Ramos (cell line): ENCODE measurements around the gene CYSTM1.

ENCODE experiments used
- in situ Hi-C: fragments of 300-500 bp; cut with MboI; formaldehyde crosslinking; loops from one replicate; pipeline ENCODE4 v1.14.3; 2022; ENCODE audit warnings: low sequenced_read_pairs; ENCODE audit not compliant: unreplicated experiment

Gene CYSTM1

DNA sequence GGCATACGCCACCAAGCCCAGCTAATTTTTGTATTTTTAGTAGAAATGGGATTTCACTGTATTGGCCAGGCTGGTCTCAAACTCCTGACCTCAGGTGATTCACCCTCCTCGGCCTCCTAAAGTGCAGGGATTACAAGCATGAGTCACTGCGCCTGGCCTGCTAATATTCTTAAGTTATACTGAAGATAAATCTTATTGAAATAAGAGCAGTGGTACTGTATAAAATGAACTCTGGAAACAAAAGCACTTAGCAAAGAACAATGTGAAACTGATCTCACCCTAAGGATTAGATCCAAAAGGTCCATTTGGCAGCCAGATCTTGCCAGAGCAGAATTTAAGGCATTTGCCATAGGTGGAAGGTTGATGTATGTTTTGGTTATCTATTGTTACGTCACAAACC is 27.1 kb downstream of the CYSTM1 start:
- in situ Hi-C loops = no loop called here

DNA sequence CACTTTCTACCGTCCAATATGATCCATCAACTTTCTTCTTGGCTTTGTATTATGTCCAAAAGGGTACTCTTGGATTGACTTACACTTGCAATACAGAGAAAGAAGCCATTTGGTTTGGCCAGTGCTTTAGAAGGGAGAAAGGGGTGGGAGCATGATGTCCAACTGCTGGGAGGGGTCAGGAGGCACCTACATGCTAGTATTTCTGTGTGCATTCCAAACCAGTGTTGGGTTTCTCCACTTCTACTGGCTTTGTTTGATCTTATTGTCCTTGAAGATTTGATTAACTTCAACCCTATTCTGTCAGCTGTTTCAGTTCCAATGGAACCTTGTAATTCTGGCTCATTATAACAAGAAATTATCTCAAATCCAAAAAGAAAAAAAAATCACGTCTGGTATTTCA is 27.6 kb downstream of the CYSTM1 start:
- in situ Hi-C loops = no loop called here

DNA sequence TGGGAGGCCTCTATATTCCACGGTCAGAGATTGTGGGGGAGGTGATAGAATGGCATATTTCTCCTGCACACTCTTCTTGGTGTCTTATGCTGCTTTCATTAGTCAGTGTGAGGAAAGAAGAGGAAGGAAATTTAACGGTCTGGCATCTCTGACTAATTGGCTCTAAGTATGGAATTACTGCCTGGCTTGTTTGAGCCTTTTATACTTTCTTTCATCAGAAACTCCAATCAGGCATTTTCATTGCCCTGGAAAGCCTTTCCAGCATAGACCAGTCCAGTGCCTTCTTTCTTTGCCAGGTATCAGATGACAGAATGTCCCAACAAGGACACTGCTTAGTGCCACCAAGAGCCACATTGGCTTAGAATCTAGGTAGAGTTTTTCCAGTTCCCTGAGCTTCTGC is 30.2 kb downstream of the CYSTM1 start:
- in situ Hi-C loops = no loop called here

DNA sequence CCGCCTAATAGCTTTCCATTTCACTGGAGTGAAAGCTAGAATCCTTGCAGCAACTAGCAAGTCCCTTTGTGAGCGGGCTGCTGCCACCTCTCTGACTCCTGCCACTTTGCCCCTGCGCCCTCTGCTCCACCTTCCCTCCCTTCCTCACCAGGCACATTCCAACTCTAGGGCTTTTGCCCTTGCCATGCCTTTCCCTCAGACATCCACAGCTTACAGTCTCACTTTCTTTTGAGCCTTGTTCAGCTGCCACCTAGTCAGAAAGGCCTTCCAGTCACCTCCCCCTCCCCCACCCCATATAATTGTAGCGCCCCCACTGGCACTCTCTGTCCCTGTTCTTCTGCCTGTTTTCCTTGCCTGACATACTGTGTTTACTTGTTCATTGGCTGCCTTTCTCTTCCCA is 31.0 kb downstream of the CYSTM1 start:
- in situ Hi-C loops = no loop called here

DNA sequence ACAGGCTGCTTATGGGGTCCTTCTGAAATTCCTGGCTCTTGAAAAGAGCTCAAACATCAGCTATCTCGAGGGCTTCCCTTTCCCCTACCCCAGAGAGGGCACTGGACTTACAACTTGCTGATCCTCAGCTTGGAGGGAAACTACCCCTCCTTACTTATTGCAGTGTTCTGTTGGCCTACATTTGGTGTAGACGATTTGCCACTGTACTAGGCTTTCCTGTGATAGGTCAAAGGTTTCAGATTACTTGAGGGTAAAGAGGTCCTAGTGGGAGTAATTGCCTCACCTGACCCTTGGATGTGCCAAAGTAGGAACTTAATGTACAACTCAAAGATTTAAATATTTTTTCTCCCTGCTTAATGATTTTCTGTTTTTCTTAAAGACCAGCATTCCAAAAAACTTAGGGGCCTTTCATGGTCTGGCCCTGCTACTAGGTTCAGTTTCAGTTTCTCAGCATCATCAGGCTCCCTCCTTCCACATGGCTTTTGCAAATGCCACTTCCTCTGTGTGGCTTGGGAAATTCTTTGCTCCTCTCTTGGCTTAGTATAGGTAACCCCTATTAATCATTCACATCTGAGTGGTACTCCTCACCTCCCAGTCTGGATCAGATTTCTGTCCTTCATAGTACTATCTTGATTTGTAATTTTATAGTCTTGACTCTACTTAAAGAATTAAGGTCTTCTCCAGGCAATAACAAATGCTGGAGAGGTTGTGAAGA is 32.4 kb downstream of the CYSTM1 start:
- in situ Hi-C loops = no loop called here

DNA sequence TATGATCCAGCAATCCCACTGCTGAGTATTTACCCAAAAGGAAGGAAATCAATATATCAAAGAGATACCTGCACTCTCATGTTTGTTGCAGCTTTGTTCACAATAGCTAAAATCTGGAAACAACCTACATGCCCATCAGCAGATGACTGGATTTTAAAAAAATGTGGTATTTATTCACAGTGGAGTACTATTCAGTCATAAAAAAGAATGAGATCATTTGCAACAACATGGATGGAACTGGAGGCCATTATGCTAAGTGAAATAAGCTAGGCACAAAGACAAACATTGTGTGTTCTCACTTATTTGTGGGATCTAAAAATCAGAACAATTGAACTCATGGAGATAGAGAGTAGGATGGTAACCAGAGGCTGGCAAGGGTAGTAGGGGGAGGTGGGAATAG is 33.1 kb downstream of the CYSTM1 start:
- in situ Hi-C loops = no loop called here

DNA sequence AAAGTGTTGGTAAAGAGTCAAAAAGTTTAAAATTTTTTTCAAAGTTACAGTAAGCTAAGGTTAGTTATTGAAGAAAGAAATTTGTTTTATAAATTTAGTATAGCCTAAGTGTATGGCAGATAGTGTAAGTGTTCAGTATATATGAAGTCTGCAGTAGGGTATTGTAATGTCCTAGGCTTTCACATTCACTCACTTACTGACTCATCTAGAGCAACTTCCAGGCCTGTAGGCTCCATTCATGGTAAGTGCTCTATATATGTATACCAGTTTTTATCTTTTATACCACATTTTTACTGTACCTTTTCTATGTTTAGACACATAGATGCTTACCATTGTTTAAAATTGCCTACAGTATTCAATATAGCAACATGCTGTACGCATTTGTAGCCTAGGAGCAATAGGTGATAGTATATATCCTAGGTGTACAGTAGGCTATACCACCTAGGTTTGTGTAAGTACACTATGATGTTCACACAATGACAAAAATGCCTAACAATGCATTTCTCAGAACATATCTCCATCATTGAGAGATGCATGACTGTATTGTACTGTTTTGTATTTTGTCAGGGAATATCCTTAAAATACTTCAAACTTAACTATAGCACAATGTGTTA is 38.5 kb downstream of the CYSTM1 start:
- in situ Hi-C loops = no loop called here

DNA sequence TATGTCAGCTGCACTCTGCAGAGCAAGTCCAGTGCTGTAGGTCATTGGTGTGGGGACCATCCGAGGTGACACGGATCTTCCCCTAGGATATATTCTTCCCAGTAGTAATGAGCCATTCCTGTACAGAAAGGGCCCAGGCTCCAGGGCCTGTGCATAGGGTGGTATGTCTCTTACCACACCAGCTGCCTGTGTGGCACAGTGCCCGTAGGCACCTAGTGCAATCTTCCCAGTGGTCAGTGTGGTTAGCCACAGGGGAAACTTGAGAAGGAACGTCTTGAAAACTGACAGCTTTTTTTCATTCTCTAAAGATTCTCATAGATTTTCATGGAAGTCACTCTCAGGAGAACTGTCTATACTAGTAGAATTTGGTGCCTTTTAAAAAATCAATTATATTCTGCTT is 39.8 kb downstream of the CYSTM1 start:
- in situ Hi-C loops = no loop called here

DNA sequence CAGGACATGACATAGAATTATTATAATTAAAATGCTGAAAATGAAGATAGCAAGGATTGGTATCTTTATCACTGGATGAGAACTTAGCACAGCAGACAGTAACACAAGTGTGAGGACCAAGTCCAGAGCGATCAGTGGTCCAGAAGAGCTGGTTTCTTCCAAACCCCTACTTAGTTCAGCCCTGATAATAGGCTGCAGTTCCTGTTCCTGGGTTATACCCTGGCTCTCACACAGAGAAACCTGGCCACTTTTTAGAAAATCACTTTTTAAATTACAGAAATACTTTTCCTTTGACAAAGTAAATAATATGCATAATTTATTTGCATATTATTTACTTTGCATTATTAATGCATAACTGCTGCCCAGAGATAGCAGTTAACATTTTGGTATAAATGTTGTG is 40.3 kb downstream of the CYSTM1 start:
- in situ Hi-C loops = no loop called here

DNA sequence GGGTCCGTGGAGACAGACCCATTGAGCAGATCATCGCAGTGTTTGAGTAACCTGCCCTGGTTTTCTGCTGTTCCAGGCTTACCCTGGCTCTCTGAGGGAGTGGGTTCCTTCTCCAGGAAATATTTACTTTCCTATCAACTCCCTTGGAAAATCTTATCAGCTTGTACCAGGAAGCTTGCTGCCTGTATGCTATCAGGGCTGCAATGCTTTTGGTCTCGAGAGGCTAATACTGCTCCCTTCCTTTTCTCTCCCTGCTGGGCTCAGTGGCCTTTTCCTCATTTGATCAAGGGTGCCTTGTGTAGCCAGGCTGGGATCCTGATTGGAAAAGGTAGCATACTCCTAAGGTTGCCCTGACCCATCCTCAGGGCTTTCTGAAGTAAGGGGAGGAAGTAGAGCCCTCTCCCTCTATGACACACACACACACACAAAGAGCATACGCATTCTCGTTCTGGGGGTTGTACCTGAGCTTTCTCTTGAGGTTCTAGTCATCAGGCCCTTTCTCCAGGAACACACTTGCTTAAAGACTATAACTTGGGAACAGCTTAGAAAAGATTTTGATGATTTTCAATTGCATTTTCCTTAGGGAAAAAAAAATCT is 41.6 kb downstream of the CYSTM1 start:
- in situ Hi-C loops = no loop called here

DNA sequence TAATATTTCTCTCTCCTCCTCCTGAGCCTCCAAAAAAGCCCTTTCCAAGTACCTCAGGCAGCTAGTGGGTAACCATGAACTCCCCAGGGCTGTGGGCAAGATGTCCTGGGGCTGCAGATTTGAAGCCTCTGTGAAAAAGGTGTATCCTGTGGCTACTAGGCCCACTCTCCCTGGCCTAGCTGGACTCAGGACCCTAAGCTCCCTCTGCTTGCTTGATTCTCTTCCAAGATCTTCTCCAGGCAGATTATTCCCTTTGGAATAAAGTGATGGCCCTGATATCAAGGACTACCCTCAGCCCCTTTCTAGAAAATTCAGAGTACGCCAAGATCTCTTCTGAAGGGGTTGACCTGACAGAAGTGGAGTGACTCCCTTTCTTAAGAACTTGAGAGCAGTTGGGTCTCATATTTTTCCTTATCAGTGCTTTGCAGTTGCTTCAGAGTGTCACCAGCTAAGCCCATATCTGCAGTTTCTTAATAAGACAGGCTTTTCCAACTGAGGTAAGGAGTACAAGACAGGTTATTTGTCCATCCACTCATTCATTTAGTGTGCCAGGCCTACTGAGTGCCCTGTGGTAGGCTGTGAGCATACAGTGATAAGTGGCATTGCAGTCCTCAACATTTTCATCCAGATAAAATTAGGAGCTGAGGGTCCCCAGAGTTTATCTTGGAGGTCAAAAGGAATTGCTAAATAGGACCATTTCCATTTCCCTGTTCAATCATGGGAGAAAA is 42.5 kb downstream of the CYSTM1 start:
- in situ Hi-C loops = no loop called here

DNA sequence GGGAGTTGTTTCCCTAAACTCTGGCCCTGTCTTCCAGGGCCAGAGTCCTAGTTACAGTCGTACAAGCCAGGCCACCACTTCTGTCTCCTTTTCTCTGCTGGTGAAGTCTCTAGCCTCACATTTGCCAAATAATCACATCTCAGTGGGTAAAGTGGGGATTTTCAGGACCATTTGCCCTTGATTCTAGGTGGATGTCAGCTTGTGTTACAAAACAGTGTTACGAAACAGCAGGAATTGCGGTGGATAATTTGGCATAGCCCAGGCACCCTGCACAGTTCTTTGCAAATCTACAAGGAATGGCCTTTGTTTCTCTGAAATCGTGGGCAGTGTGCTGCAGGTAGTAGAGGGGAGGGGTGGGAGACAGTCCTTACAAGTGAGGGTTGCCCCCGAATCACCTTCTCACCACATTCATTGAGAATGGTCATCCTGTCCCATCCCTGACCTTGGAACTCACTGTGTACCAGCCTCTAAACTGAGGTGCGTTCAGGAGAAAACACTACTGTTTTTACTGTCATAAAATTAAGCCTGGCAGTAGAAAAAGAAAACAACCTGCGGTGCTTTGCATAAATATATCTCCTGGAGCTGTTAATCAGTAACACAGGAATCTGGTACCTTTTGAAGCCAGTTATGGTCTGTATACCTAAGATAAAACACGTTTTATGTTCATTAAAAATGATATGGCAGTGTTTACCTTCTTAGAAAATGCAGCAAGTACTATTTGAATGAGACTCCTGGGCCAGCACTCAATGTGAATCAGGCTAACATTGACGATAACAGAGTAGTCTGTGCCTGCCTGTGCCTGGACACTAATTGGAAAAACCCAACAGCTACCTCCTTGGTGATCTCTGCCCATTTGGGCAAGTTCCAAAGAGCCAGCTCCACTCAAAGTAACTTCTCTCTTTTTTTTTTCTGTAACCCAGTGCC is 44.3 kb downstream of the CYSTM1 start:
- in situ Hi-C loops = no loop called here

DNA sequence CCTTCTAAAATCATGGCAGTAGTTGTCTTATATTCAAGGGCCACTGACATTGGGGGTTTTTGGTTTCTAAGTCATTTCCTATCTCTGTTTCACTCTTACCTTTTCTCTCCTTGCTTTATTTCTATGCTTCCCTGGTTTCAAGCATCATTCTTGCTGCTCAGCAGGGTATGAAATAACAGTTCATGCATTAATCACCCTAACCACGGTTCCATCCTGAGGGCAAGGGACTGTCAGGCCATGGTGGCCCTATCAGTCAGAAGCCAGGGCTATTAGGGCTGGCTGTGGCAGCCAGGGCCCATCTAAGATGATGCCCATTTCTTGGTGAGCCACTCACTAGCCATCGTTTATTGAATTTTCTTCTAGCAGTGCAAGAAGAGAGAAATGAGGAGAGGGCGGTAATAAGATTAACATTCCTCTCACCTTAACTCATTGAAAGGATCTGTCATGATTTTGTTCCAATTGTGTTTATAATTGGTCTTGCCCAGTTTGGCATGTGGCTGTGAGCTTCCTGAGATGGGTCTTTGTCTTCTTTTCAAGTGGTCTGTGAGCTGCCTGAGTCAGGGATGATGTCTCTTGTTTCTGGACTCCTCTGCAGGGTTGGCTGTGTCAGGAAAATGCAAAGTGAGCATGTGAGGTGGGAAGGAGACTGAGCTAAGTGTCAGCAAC is 45.2 kb downstream of the CYSTM1 start:
- in situ Hi-C loops = no loop called here

DNA sequence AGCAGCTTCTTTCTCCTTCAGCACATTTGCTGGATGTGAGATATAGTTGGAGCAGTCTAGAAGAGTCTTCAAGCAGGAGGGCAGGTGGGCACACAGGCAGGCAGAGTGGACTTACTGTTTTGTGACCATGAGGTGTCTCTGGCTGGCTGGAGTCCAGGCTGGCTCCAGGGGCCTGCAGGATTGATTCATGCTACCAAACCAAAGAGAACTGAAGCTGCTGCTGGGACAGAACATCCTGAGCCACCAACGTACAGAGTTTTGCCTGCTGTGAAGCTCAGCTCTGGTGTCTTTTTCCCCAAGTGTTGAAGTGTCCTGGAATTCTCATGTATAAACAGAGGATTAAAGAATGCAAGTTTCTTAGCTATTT is 45.7 kb downstream of the CYSTM1 start:
- in situ Hi-C loops = no loop called here

DNA sequence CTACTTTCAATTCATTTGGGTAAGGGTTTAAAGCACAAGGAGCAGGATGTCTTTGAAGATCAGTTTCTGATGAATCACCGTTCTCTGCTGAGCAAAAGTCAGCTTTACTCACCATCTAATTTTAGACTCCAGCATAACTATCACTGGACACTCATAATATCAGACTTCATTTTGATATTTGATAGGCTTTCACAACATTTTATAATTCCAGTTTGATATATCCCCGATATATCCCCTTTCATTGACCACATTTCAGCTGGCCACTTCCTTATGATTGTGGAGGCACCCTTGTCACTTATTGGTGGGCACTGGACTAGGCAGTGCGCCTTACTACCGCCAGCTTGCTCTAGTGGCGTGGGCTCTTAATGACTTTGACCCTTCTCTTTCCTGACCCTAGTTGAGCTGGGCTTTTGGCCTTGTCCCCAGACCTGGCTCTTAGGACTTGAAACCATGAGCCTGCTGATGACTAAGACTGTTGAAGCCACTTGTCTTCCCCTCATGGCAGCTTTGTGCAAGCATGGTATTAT is 46.8 kb downstream of the CYSTM1 start:
- in situ Hi-C loops = no loop called here

DNA sequence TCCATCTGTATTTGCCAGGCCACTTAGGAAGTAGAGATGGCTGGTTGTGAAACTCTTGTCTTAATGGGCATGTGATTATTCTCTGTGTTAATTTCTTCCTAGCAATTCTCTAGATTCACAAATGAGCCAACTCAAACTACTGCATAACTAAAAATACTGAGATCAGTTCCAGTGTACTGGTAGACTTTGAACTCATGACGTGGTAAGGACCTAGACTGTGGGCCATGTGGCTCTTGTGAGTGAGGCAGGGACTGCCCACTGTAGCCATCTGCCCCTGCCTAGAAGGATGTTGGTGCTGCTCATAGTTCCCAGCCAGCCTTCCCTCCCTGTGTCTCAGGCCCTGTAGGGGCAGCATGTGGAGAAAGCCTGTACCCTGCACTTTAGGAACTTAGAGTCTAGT is 47.4 kb downstream of the CYSTM1 start:
- in situ Hi-C loops = no loop called here

DNA sequence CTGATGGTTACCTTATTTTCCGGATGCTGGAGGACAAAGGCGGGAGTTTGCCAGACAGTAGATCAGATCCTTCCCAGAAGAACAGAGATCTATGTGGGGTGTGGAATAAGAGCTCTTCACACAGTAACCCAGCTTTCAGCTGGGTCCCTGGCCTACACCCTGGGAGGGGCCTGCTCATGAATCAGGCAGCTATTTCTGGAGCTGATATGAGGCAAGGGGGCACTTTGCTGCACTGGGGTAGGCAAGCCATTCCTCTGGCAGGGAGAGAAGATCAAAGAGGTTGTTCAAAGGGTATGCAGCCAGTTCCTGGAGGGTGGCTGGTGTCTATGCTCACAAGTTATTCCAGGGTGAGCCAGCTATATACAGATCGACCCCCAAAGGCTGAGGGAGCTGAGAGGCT is 48.6 kb downstream of the CYSTM1 start:
- in situ Hi-C loops = no loop called here

DNA sequence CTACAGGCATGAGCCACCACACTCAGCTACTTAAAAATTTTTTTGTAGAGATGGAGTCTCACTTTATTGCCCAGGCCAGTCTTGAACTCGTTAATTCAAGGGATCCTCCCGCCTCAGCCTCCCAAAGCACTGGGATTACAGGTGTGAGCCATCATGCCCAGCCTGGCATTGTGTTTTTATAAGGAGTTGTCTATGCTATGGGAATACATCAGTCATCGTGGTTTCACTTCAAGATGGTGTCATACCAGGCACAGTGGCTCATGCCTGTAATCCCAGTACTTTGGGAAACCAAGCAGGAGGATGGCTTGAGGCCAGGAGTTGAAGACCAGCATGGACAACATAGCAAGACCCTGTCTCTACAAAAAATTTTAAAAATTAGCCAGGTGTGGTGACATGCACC is 49.7 kb downstream of the CYSTM1 start:
- in situ Hi-C loops = no loop called here

DNA sequence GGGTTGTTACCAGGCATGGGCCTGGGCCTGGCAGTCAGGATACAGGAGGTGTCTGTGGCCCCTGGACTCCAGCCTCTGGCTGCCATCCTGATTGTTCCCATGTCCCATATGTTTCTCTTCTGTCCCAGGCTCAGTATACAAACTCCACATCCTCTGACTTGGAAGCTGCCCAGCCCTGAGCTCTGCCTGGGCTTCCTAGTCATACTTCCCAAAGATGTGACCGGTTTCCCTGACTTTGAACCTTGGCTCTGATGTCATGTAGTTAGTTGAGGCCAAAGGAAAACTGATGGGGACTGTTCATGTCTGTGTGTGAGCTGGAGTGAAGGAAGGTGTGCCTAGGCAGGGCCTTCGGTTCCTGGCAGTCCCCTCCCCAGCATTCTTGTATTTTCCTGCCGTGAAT is 50.4 kb downstream of the CYSTM1 start:
- in situ Hi-C loops = no loop called here

DNA sequence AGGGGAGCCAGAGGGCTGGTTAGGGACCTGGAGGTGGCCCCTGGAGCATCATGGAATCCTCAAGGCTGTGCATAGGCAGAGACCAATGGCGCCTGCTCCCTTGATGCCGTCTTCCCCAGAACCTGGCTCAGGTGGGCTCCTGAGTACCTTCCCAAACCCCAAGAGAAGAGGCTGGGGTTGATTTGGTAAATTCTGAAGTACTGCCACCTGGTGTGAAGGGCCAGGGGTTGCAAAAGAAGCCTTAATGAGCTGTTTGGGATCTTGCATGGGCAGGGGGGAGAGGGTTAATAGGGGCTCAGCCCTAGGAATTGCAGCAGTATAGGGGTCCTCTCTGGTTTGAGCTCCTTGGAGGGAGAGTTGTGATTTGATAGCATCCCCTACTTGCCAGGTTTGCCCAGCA is 52.1 kb downstream of the CYSTM1 start:
- in situ Hi-C loops = no loop called here
